Measurements from ENCODE around the gene VSTM4. TPM values are rescaled to one million over a fixed set of nuclear protein-coding genes. Genes with fewer than 3 reads are reported as not detected.
A peak's percentile ranks its signal among the peaks of the same experiment; 100 is the strongest.

The VSTM4 gene
- total and polyA plus RNA-seq, 2 experiments from 2014 or later, result 0.21 to 0.66 TPM

GRCh38 chr10:49131507-49132361, 16.4 kb upstream of the VSTM4 start:
- Histone ChIP-seq H3K4me1 (ENCODE audit: insufficient read depth) (no peaks in the 10 kb centered on the region), H3K4me2 (no peak overlapping the region), H3K79me2 (replicated peaks; ENCODE audit: insufficient read depth) (no peaks in the 10 kb centered on the region), H3K36me3 (ENCODE audit: insufficient read depth) (no peaks in the 10 kb centered on the region), H3F3A (replicated peaks; ENCODE audit: low read depth) (no peaks in the 10 kb centered on the region), H3K4me3 (no peak overlapping the region), H3K27me3 (ENCODE audit: insufficient read depth) (no peaks in the 10 kb centered on the region), H3K27ac (ENCODE audit: low read depth) (no peak overlapping the region), H3K9me2 (ENCODE audit: insufficient read depth) (peaks cover 13% of the 10 kb centered on the region; the same call in 1 of the 2 replicates), H4K20me1 (replicated peaks; ENCODE audit: insufficient read depth) (no peaks in the 10 kb centered on the region), H2AFZ (0 out of 2 replicates have a peak overlapping the region, but pooled peaks have one; percentile 18)
- no peak overlapping the region for H3K27ac Mint-ChIP-seq
- ATAC-seq (no peak), DNase-seq (ENCODE audit: low spot score) (no peak)
- peaks cover 1% of the 10 kb centered on the region for H3K27me3 Mint-ChIP-seq (ENCODE audit: insufficient read depth, low read depth, poor library complexity)
- H3K4me1 Mint-ChIP-seq, result no peaks in the 10 kb centered on the region; the same call in 2 of the 3 replicates
- no peaks in the 10 kb centered on the region for H3K36me3 Mint-ChIP-seq (ENCODE audit: low read depth)
- H3K9me3 Mint-ChIP-seq, result peaks cover 2% of the 10 kb centered on the region; the same call in 1 of the 3 replicates
- TF ChIP-seq ZNF114 (CRISPR knock-in tag; IDR thresholded peaks at IDR 0.05) (no peak), POLR2AphosphoS5 (IDR thresholded peaks at IDR 0.05; ENCODE audit: low read depth) (no peak), ZNF331 (CRISPR knock-in tag; IDR thresholded peaks at IDR 0.05; ENCODE audit: low read depth) (no peak), REST (IDR thresholded peaks at IDR 0.05; ENCODE audit: unreplicated experiment) (no peak), ETS1 (IDR thresholded peaks at IDR 0.05) (no peak), EZH2 (IDR thresholded peaks at IDR 0.05; ENCODE audit: low read depth, unreplicated experiment) (no peak), EZH2phosphoT487 (IDR thresholded peaks at IDR 0.05; ENCODE audit: unreplicated experiment) (no peak), JUNB (IDR thresholded peaks at IDR 0.05; ENCODE audit: unreplicated experiment) (no peak), CREB1 (CRISPR knock-in tag; IDR thresholded peaks at IDR 0.05; ENCODE audit: low read depth) (no peak), NANOG (IDR thresholded peaks at IDR 0.05; ENCODE audit: borderline replicate concordance) (no peak), ZNF462 (CRISPR knock-in tag; IDR thresholded peaks at IDR 0.05) (no peak), CTCF (conservative IDR thresholded peaks at IDR 0.05; ENCODE audit: low read depth in 2 of 2) (no peak), STAT1 (IDR thresholded peaks at IDR 0.05; ENCODE audit: unreplicated experiment) (no peak)
- H3K4me3 Mint-ChIP-seq, result no peak overlapping the region

Measured in GM23338 (cell line).